Measurements from ENCODE around the gene AMIGO2. TPM values are rescaled to one million over a fixed set of nuclear protein-coding genes. Genes with fewer than 3 reads are reported as not detected.
A peak's percentile ranks its signal among the peaks of the same experiment; 100 is the strongest.
"Not testable (repeated sequence)": the region's sequence is repeated elsewhere in the genome, so short reads cannot be mapped to it uniquely, and the experiment has no call there.

Gene AMIGO2
- total RNA-seq, 1 donor = 8.0 TPM

DNA sequence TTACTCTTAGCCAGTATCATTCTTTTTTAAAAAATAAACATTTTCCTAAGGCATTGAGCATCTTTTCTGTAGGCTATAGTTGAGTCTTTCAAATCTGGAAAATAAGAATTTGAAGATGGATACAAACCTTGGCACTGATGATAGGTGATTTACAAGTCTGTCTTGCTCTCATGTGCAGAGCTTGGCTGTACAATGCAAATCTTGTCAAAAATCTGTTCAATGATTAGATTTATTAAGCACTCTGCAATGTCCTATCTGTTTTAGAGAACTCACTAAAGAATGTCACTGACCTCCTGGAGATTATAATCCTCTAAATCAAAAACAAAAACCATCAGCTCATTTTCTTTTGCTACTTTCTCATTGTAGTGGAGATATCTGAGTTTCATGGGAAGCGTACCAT is 42.8 kb upstream of the AMIGO2 start:
- no peak for DNase-seq (ENCODE audit: insufficient read length, low spot score, missing footprints)
- TF ChIP-seq, protein P1, sequence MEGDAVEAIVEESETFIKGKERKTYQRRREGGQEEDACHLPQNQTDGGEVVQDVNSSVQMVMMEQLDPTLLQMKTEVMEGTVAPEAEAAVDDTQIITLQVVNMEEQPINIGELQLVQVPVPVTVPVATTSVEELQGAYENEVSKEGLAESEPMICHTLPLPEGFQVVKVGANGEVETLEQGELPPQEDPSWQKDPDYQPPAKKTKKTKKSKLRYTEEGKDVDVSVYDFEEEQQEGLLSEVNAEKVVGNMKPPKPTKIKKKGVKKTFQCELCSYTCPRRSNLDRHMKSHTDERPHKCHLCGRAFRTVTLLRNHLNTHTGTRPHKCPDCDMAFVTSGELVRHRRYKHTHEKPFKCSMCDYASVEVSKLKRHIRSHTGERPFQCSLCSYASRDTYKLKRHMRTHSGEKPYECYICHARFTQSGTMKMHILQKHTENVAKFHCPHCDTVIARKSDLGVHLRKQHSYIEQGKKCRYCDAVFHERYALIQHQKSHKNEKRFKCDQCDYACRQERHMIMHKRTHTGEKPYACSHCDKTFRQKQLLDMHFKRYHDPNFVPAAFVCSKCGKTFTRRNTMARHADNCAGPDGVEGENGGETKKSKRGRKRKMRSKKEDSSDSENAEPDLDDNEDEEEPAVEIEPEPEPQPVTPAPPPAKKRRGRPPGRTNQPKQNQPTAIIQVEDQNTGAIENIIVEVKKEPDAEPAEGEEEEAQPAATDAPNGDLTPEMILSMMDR (IDR thresholded peaks at IDR 0.05; ENCODE audit: extremely low read depth, low read depth, low read length) = no peak
- Histone ChIP-seq H2AFZ (ENCODE audit: low read length) (no peak overlapping the region), H3K9me3 (ENCODE audit: low read depth, low read length) (no peaks in the 10 kb centered on the region), H3K4me3 (ENCODE audit: insufficient read depth, low read length) (no peak overlapping the region), H3K27me3 (ENCODE audit: insufficient read depth, low read length) (no peaks in the 10 kb centered on the region), H3K36me3 (ENCODE audit: insufficient read depth, low read length) (no peaks in the 10 kb centered on the region), H3K4me2 (ENCODE audit: insufficient read depth, low read length) (no peak overlapping the region), H3K4me1 (ENCODE audit: insufficient read depth, low read length) (peaks cover 9% of the 10 kb centered on the region), H3K79me2 (ENCODE audit: insufficient read depth, low read length) (no peaks in the 10 kb centered on the region), H3K27ac (ENCODE audit: low read depth, low read length) (no peak overlapping the region), H4K20me1 (ENCODE audit: insufficient read depth, low read length) (no peaks in the 10 kb centered on the region)

DNA sequence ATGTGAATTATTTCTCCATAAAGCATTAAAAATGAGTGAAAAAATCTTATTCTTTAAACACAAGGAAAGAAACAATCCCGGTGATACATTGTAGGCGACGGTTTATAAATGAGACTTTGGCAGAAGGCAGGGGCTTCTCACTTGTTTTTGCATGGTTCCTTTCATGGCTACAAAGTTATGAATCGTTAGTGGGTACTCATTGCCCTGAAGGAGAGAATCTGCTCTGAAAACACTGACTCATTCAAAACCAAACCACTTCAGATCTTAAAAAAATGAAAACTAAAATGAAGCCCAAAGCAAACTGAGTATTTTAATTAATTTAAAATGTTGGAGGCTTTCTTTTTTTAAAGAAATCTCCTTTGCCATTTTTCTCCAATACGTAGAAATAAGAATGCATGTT is 41.4 kb upstream of the AMIGO2 start:
- no peaks in the 10 kb centered on the region for H3K9me3 ChIP-seq (ENCODE audit: low read depth, low read length)
- peak overlapping the region; percentile 49 for H3K4me2 ChIP-seq (ENCODE audit: insufficient read depth, low read length)
- DNase-seq (ENCODE audit: insufficient read length, low spot score, missing footprints) = peak; percentile 84
- H3K27me3 ChIP-seq (ENCODE audit: insufficient read depth, low read length) = no peaks in the 10 kb centered on the region
- TF ChIP-seq, protein P1 (IDR thresholded peaks at IDR 0.05; ENCODE audit: extremely low read depth, low read depth, low read length) = no peak
- H3K79me2 ChIP-seq (ENCODE audit: insufficient read depth, low read length) = no peaks in the 10 kb centered on the region
- no peak overlapping the region for H3K4me3 ChIP-seq (ENCODE audit: insufficient read depth, low read length)
- peak overlapping the region; percentile 52 for H3K27ac ChIP-seq (ENCODE audit: low read depth, low read length)
- peaks cover 9% of the 10 kb centered on the region for H3K4me1 ChIP-seq (ENCODE audit: insufficient read depth, low read length)
- H2AFZ ChIP-seq (ENCODE audit: low read length) = peak overlapping the region; percentile 21
- no peaks in the 10 kb centered on the region for H4K20me1 ChIP-seq (ENCODE audit: insufficient read depth, low read length)
- H3K36me3 ChIP-seq (ENCODE audit: insufficient read depth, low read length) = no peaks in the 10 kb centered on the region

DNA sequence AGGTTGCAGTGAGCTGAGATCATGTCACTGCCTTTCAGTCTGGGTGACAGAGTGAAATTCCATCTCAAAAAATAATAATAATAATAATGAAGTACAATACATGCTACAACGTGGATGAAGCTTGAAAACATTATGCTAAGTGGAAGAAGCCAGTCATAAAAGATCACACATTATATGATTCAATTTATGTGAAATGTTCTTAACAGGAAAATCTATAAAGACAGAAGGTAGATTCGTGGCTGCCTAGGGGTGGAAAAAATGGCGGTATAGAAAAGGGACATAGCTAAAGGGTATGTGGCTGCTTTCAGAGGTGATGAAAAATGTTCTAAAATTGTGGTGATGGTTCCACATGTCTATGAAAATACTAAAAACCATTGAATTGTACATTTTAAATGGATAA is 41.0 kb upstream of the AMIGO2 start:
- Histone ChIP-seq H2AFZ (ENCODE audit: low read length) (peak overlapping the region; percentile 21), H3K4me1 (ENCODE audit: insufficient read depth, low read length) (peaks cover 9% of the 10 kb centered on the region), H4K20me1 (ENCODE audit: insufficient read depth, low read length) (no peaks in the 10 kb centered on the region), H3K27me3 (ENCODE audit: insufficient read depth, low read length) (no peaks in the 10 kb centered on the region), H3K79me2 (ENCODE audit: insufficient read depth, low read length) (no peaks in the 10 kb centered on the region), H3K4me2 (ENCODE audit: insufficient read depth, low read length) (peak overlapping the region; percentile 49), H3K36me3 (ENCODE audit: insufficient read depth, low read length) (no peaks in the 10 kb centered on the region), H3K4me3 (ENCODE audit: insufficient read depth, low read length) (no peak overlapping the region), H3K27ac (ENCODE audit: low read depth, low read length) (peak overlapping the region; percentile 52), H3K9me3 (ENCODE audit: low read depth, low read length) (no peaks in the 10 kb centered on the region)
- TF ChIP-seq, protein P1 (IDR thresholded peaks at IDR 0.05; ENCODE audit: extremely low read depth, low read depth, low read length) = no peak
- no peak for DNase-seq (ENCODE audit: insufficient read length, low spot score, missing footprints)

DNA sequence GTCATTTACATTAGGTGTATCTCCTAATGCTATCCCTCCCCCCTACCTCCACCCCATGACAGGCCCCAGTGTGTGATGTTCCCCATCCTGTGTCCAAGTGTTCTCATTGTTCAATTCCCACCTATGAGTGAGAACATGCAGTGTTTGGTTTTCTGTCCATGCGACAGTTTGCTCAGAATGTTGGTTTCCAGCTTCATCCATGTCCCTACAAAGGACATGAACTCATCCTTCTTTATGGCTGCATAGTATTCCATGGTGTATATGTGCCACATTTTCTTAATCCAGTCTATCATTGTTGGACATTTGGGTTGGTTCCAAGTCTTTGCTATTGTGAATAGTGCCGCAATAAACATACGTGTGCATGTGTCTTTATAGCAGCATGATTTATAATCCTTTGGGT is 37.5 kb upstream of the AMIGO2 start:
- not testable (repeated sequence) for H3K9me3 ChIP-seq (ENCODE audit: low read depth, low read length); H3K36me3 ChIP-seq (ENCODE audit: insufficient read depth, low read length); H3K4me3 ChIP-seq (ENCODE audit: insufficient read depth, low read length); H3K79me2 ChIP-seq (ENCODE audit: insufficient read depth, low read length); H4K20me1 ChIP-seq (ENCODE audit: insufficient read depth, low read length); H3K27ac ChIP-seq (ENCODE audit: low read depth, low read length); H2AFZ ChIP-seq (ENCODE audit: low read length); DNase-seq (ENCODE audit: insufficient read length, low spot score, missing footprints); H3K27me3 ChIP-seq (ENCODE audit: insufficient read depth, low read length); H3K4me2 ChIP-seq (ENCODE audit: insufficient read depth, low read length); H3K4me1 ChIP-seq (ENCODE audit: insufficient read depth, low read length)

Data from osteoblast (primary cell).